NCI-H187 treated with DMSO at 0.1 percent for 48 hours (cell line): ENCODE data around the gene YWHAB.

Experiments
- DNase-seq: peaks from one replicate; lab custom pipeline; 2025; lab: John Stamatoyannopoulos, UW

YWHAB gene

GRCh38 chr20:44956410-44956809 is 70.9 kb downstream of the YWHAB start:
- DNase-seq: no peak
